IMR-90 (cell line): ENCODE data around the gene MYEOV. TPM values are rescaled to one million over a fixed set of nuclear protein-coding genes. Genes with fewer than 3 reads are reported as not detected.

Source experiments
- ATAC-seq: fragments of 200-7000 bp; cut with Tn5 transposase; 2 replicates; pipeline ENCODE4 v1.9.1; 2020; ENCODE audit warnings: low read depth, mild to moderate bottlenecking, moderate library complexity
- BruUV-seq: library from RNA; stranded (reverse); fragments of 400-500 nt; replicated peaks from 2 replicates; lab custom pipeline; 2021; lab: Mats Ljungman, UMichigan
- CTCF ChIA-PET: fragments of 300-600 bp; formaldehyde crosslinking; extraction: SDS; loops from one replicate; lab custom pipeline; 2021; ENCODE audit warnings: antibody characterized with exemption; lab: Yijun Ruan, JAX
- POLR2A ChIA-PET: fragments of 300-600 bp; sonication (Branson Sonifier 250); formaldehyde crosslinking; loops from one replicate; lab custom pipeline; 2022; ENCODE audit warnings: antibody characterized with exemption; ENCODE audit not compliant: unreplicated experiment; lab: Charles Lee
- DNase-seq: peaks from one replicate; pipeline ENCODE4 v3.0.0; 2013
- H2AFZ ChIP-seq: replicated peaks from 2 replicates; pipeline ENCODE3; 2013; ENCODE audit warnings: low read length, mild to moderate bottlenecking; ENCODE audit not compliant: poor library complexity
- H2AK5ac ChIP-seq: 2 replicates; pipeline ENCODE4 v1.6.1; 2013; ENCODE audit warnings: low read depth, low read length, inconsistent platforms
- H2AK9ac ChIP-seq: replicated peaks from 2 replicates; pipeline ENCODE3; 2013; ENCODE audit warnings: mild to moderate bottlenecking, low read depth, low read length, moderate library complexity; ENCODE audit not compliant: poor library complexity
- H2BK120ac ChIP-seq: 2 replicates; pipeline ENCODE4 v1.6.1; 2013; ENCODE audit warnings: low read depth, low read length, inconsistent platforms
- H2BK15ac ChIP-seq: 3 replicates; pipeline ENCODE4 v1.6.1; 2013; ENCODE audit warnings: low read depth, low read length, inconsistent platforms
- H2BK20ac ChIP-seq: 2 replicates; pipeline ENCODE4 v1.6.1; 2013; ENCODE audit warnings: low read depth, mild to moderate bottlenecking, inconsistent platforms, low read length, moderate library complexity
- H2BK5ac ChIP-seq: 2 replicates; pipeline ENCODE4 v1.6.1; 2013; ENCODE audit warnings: mild to moderate bottlenecking, low read depth, low read length, inconsistent platforms; ENCODE audit not compliant: poor library complexity, severe bottlenecking
- H3K14ac ChIP-seq: replicated peaks from 2 replicates; pipeline ENCODE4 v1.6.1; 2013; ENCODE audit warnings: low read depth, low read length, inconsistent platforms
- H3K18ac ChIP-seq: 2 replicates; pipeline ENCODE4 v1.6.1; 2013; ENCODE audit warnings: low read depth, low read length, control low read depth
- H3K23ac ChIP-seq: 2 replicates; pipeline ENCODE4 v1.6.1; 2013; ENCODE audit warnings: low read depth, low read length, inconsistent platforms
- H3K27ac ChIP-seq: 2 replicates; pipeline ENCODE4 v1.5.1; 2013; ENCODE audit warnings: mild to moderate bottlenecking, control low read depth, low read length; ENCODE audit not compliant: insufficient read depth
- H3K27me3 ChIP-seq: 2 replicates; pipeline ENCODE4 v1.6.1; 2013; ENCODE audit warnings: low read length; ENCODE audit not compliant: control insufficient read depth, insufficient read depth
- H3K36me3 ChIP-seq: 2 replicates; pipeline ENCODE4 v1.6.1; 2013; ENCODE audit warnings: low read length, mixed read lengths; ENCODE audit not compliant: control insufficient read depth, insufficient read depth
- H3K4ac ChIP-seq: 2 replicates; pipeline ENCODE4 v1.6.1; 2013; ENCODE audit warnings: low read depth, low read length, inconsistent platforms
- H3K4me1 ChIP-seq: 2 replicates; pipeline ENCODE4 v1.6.1; 2013; ENCODE audit warnings: low read length, mixed read lengths; ENCODE audit not compliant: control insufficient read depth, insufficient read depth
- H3K4me2 ChIP-seq: 2 replicates; pipeline ENCODE4 v1.6.1; 2013; ENCODE audit warnings: low read depth, mild to moderate bottlenecking, control low read depth, low read length, moderate library complexity
- H3K4me3 ChIP-seq: 2 replicates; pipeline ENCODE4 v1.5.1; 2013; ENCODE audit warnings: low read depth, mild to moderate bottlenecking, control low read depth, low read length, moderate library complexity; ENCODE audit not compliant: insufficient read depth
- H3K56ac ChIP-seq: 2 replicates; pipeline ENCODE4 v1.6.1; 2013; ENCODE audit warnings: low read length, inconsistent platforms; ENCODE audit not compliant: insufficient read depth; ENCODE audit errors: extremely low read depth
- H3K79me1 ChIP-seq, 2 experiments: 2 replicates each; pipeline ENCODE4 v1.6.1; 2013; ENCODE audit warnings: low read length in 2 of 2, inconsistent platforms in 1 of 2, low read depth in 1 of 2
- H3K9ac ChIP-seq: 2 replicates; pipeline ENCODE4 v1.6.1; 2013; ENCODE audit warnings: low read depth, low read length, control low read depth
- H3K9me1 ChIP-seq: 2 replicates; pipeline ENCODE4 v1.6.1; 2013; ENCODE audit warnings: low read length, inconsistent platforms; ENCODE audit not compliant: insufficient read depth
- H3K9me3 ChIP-seq: 2 replicates; pipeline ENCODE4 v1.6.1; 2013; ENCODE audit warnings: low read length; ENCODE audit not compliant: control insufficient read depth, insufficient read depth
- H4K20me1 ChIP-seq: 2 replicates; pipeline ENCODE4 v1.6.1; 2013; ENCODE audit warnings: low read length, inconsistent platforms; ENCODE audit not compliant: insufficient read depth
- H4K5ac ChIP-seq: 2 replicates; pipeline ENCODE4 v1.6.1; 2013; ENCODE audit warnings: mild to moderate bottlenecking, low read depth, low read length, control low read depth
- H4K8ac ChIP-seq, 2 experiments: 2 replicates each; pipeline ENCODE4 v1.6.1; 2013; ENCODE audit warnings: low read depth in 2 of 2, low read length in 2 of 2, control low read depth in 1 of 2, inconsistent platforms in 1 of 2
- H4K91ac ChIP-seq: 2 replicates; pipeline ENCODE4 v1.6.1; 2013; ENCODE audit warnings: low read depth, low read length, inconsistent platforms; ENCODE audit not compliant: insufficient read depth
- CEBPB ChIP-seq: IDR thresholded peaks from 2 replicates; pipeline ENCODE4 v1.6.1; 2012; ENCODE audit warnings: low read depth, low read length, improper control_type of control experiment
- FOS ChIP-seq: fragments of 150-350 bp; IDR thresholded peaks from 2 replicates; pipeline ENCODE4 v1.6.1; 2016; ENCODE audit warnings: low read depth, low read length
- MAFK ChIP-seq: IDR thresholded peaks from 2 replicates; pipeline ENCODE4 v1.6.1; 2012; ENCODE audit warnings: low read depth, low read length, improper control_type of control experiment
- MXI1 ChIP-seq: IDR thresholded peaks from 2 replicates; pipeline ENCODE4 v1.6.1; 2012; ENCODE audit warnings: low read depth, mild to moderate bottlenecking, low read length, moderate library complexity, borderline replicate concordance
- NFE2L2 ChIP-seq: fragments of 150-350 bp; IDR thresholded peaks from 2 replicates; pipeline ENCODE4 v1.6.1; 2016; ENCODE audit warnings: low read depth, mild to moderate bottlenecking, low read length
- POLR2A ChIP-seq: IDR thresholded peaks from 2 replicates; pipeline ENCODE4 v1.6.1; 2012; ENCODE audit warnings: mild to moderate bottlenecking, low read depth, low read length
- RAD21 ChIP-seq: IDR thresholded peaks from 2 replicates; pipeline ENCODE4 v1.6.1; 2012; ENCODE audit warnings: low read length, improper control_type of control experiment
- RFX5 ChIP-seq: IDR thresholded peaks from 2 replicates; pipeline ENCODE4 v1.8.0; 2012; ENCODE audit warnings: low read depth, mild to moderate bottlenecking, low read length, moderate library complexity
- WGBS, 2 experiments: methylation state at CpG; one replicate each; pipeline versions ENCODE4 v1.1.5 to v1.1.7; 2013; ENCODE audit warnings: missing lambda C conversion rate in 2 of 2; ENCODE audit not compliant: insufficient read length in 1 of 2; ENCODE audit errors: extremely low coverage in 2 of 2; 5-methylcytosine and 5-hydroxymethylcytosine counted together
- dilution Hi-C: fragments of 300-500 bp; cut with HindIII; formaldehyde crosslinking; loops from one replicate; pipeline ENCODE4 v1.14.3; 2018; ENCODE audit warnings: low sequenced_read_pairs; ENCODE audit not compliant: unreplicated experiment
- in situ Hi-C: fragments of 300-500 bp; cut with MboI; formaldehyde crosslinking; loops from 3 replicates; pipeline ENCODE4 v1.14.3; 2019; ENCODE audit warnings: low sequenced_read_pairs, inconsistent platforms, mixed read lengths
- intact Hi-C: fragments of 100-400 bp; cut with micrococcal nuclease; formaldehyde crosslinking; loops from 2 replicates; pipeline ENCODE4 v1.10.0; 2022
- polyA plus RNA-seq, 3 experiments: library from polyadenylated mRNA; depleted of rRNA; stranded (reverse); fragments of >200 nt; gene quantifications; 2 replicates each; pipeline ENCODE4 v1.2.3, GENCODE V29; 2012; ENCODE audit warnings: low replicate concordance in 1 of 3
- total RNA-seq: library from RNA; depleted of rRNA; stranded (reverse); fragments of >200 nt; gene quantifications from 2 replicates; pipeline ENCODE4 v1.2.3, GENCODE V29; 2012
- TF ChIP-seq, protein P1 (sequence below): fragments of 150-350 bp; IDR thresholded peaks from 2 replicates; pipeline ENCODE4 v1.6.1; 2017; ENCODE audit warnings: mild to moderate bottlenecking, antibody characterized with exemption, low read length, low read depth

Gene MYEOV
- total and polyA plus RNA-seq, 2 of the 4 experiments (the other 2 are of a cell fraction) = 5.8 to 6.8 TPM

DNA sequence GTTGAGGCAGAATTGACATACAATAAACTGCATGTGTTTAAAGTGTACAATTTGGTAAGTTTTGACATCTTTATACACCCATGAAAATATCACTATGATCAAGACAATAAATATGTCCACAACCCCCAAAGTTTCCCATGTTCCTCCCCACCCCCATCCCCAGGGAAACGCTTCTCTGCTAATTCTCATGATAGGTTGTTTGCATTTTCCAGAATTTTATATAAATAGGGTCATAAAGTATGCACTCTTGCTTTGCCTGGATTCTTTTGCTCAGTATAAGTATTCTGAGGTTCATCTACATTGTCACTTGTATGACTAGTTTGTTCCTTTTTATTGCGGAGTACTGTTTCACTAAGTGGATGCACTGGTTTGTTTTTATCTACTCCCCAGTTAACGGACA, 35.6 kb downstream of the MYEOV start:
- Histone ChIP-seq H3K27ac (no peak overlapping the region), H4K5ac (no peak overlapping the region), H4K91ac (no peak overlapping the region), H3K4me1 (no peaks in the 10 kb centered on the region), H3K36me3 (no peaks in the 10 kb centered on the region), H4K20me1 (no peaks in the 10 kb centered on the region), H3K18ac (no peak overlapping the region), H2BK120ac (no peak overlapping the region), H3K14ac (no peak overlapping the region), H4K8ac (no peak overlapping the region), H3K56ac (no peak overlapping the region), H2BK15ac (no peak overlapping the region), H2BK20ac (no peak overlapping the region; the same call in 1 of the 2 replicates), H2AFZ (no peak overlapping the region), H3K27me3 (no peaks in the 10 kb centered on the region), H3K9me1 (peaks cover 7% of the 10 kb centered on the region; the same call in 1 of the 2 replicates), H3K4me3 (no peak overlapping the region), H2BK5ac (no peak overlapping the region), H3K23ac (no peak overlapping the region), H3K79me1 (peaks cover 0 to 46% of the 10 kb centered on the region in 2 experiments; a peak in 3 of 4 replicates), H2AK9ac (no peak overlapping the region), H3K9ac (no peak overlapping the region), H2AK5ac (no peak overlapping the region), H3K4ac (no peak overlapping the region; the same call in 1 of the 2 replicates), H3K9me3 (no peaks in the 10 kb centered on the region), H3K4me2 (no peak overlapping the region)
- dilution Hi-C loops = no loop called here
- no peak for TF ChIP-seq MXI1
- no peak for TF ChIP-seq RFX5
- TF ChIP-seq NFE2L2 = no peak
- no peak for TF ChIP-seq CEBPB
- no peak for TF ChIP-seq RAD21
- TF ChIP-seq, protein P1, sequence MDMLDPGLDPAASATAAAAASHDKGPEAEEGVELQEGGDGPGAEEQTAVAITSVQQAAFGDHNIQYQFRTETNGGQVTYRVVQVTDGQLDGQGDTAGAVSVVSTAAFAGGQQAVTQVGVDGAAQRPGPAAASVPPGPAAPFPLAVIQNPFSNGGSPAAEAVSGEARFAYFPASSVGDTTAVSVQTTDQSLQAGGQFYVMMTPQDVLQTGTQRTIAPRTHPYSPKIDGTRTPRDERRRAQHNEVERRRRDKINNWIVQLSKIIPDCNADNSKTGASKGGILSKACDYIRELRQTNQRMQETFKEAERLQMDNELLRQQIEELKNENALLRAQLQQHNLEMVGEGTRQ = no peak
- no peak for TF ChIP-seq MAFK
- no peak for TF ChIP-seq FOS
- TF ChIP-seq POLR2A = no peak
- intact Hi-C loops = no loop called here
- ATAC-seq (no peak), DNase-seq (no peak)
- in situ Hi-C loops = no loop called here
- ChIA-PET CTCF (no interaction called here), POLR2A (no interaction called here)
- no TSS peak for BruUV-seq
- no CpG with 5 or more reads among the region's 3 CpGs for WGBS, 2 experiments
